SK-N-MC (cell line): ENCODE measurements around the gene TCF12.

Source experiments
- EZH2 ChIP-seq: fragments of 200-600 bp; sonication (generic); IDR thresholded peaks from one replicate; pipeline ENCODE4 v1.6.1; 2017; ENCODE audit warnings: antibody characterized with exemption
- POLR2AphosphoS5 ChIP-seq: IDR thresholded peaks from 2 replicates; pipeline ENCODE4 v1.6.1; 2012; ENCODE audit warnings: mild to moderate bottlenecking, low read depth, low read length, borderline replicate concordance

- TF ChIP-seq POLR2AphosphoS5, result no peak
- no peak for TF ChIP-seq EZH2
These were observed 35.3 kb downstream of the TCF12 start for GRCh38 chr15:56953790-56954189.
